ENCODE data around the gene CETP.
"Not testable (repeated sequence)": the region's sequence is repeated elsewhere in the genome, so short reads cannot be mapped to it uniquely, and the experiment has no call there.

Gene CETP

GRCh38 chr16:56933828-56934598, 27.7 kb upstream of the CETP start:
- DNase-seq (ENCODE audit: low spot score) (no peak), FAIRE-seq (no peak)

- not testable (repeated sequence) for DNase-seq (ENCODE audit: low spot score); FAIRE-seq
Observed at GRCh38 chr16:56934599-56935145, 27.1 kb upstream of the CETP start.

GRCh38 chr16:56935201-56935600, 26.5 kb upstream of the CETP start:
- no peak for DNase-seq (ENCODE audit: low spot score)
- FAIRE-seq, result no peak

- no peak for DNase-seq (ENCODE audit: low spot score)
Observed at GRCh38 chr16:56936491-56936890, 25.3 kb upstream of the CETP start.

GRCh38 chr16:56936950-56937349, 24.8 kb upstream of the CETP start:
- DNase-seq (ENCODE audit: low spot score), result no peak
- no peak for FAIRE-seq

More at GRCh38 chr16:56936491-56936890, 25.3 kb upstream of the CETP start:
- no peak for FAIRE-seq

GRCh38 chr16:56938664-56939513, 22.9 kb upstream of the CETP start:
- no peak for FAIRE-seq

GRCh38 chr16:56939801-56940200, 21.9 kb upstream of the CETP start:
- DNase-seq (ENCODE audit: low spot score) (no peak), FAIRE-seq (no peak)

More at GRCh38 chr16:56938664-56939513, 22.9 kb upstream of the CETP start:
- DNase-seq (ENCODE audit: low spot score), result no peak

GRCh38 chr16:56941092-56941491, 20.7 kb upstream of the CETP start:
- FAIRE-seq (no peak), DNase-seq (ENCODE audit: low spot score) (no peak)

GRCh38 chr16:56941856-56942331, 19.9 kb upstream of the CETP start:
- DNase-seq (ENCODE audit: low spot score) (no peak), FAIRE-seq (no peak)

GRCh38 chr16:56943761-56944375, 17.9 kb upstream of the CETP start:
- DNase-seq (ENCODE audit: low spot score), result no peak
- FAIRE-seq, result no peak

- DNase-seq (ENCODE audit: low spot score) (no peak), FAIRE-seq (no peak)
Observed at GRCh38 chr16:56944954-56945839, 16.6 kb upstream of the CETP start.

GRCh38 chr16:56945847-56946527, 15.8 kb upstream of the CETP start:
- no peak for DNase-seq (ENCODE audit: low spot score)

GRCh38 chr16:56946767-56947603, 14.8 kb upstream of the CETP start:
- no peak for DNase-seq (ENCODE audit: low spot score)
- no peak for FAIRE-seq

More at GRCh38 chr16:56945847-56946527, 15.8 kb upstream of the CETP start:
- FAIRE-seq, result no peak

GRCh38 chr16:56947604-56947995, 14.2 kb upstream of the CETP start:
- DNase-seq (ENCODE audit: low spot score), result no peak
- no peak for FAIRE-seq

- no peak for FAIRE-seq
- DNase-seq (ENCODE audit: low spot score), result no peak
Observed at GRCh38 chr16:56948234-56948633, 13.5 kb upstream of the CETP start.

- FAIRE-seq, result no peak
- DNase-seq (ENCODE audit: low spot score), result no peak
Observed at GRCh38 chr16:56950051-56950450, 11.7 kb upstream of the CETP start.

- no peak for DNase-seq (ENCODE audit: low spot score)
- no peak for FAIRE-seq
Observed at GRCh38 chr16:56950455-56950854, 11.3 kb upstream of the CETP start.

- peak; percentile 20 for FAIRE-seq
Observed at GRCh38 chr16:56950881-56951771, 10.6 kb upstream of the CETP start.

More at GRCh38 chr16:56950881-56951771, 10.6 kb upstream of the CETP start:
- peak; percentile 64 for DNase-seq (ENCODE audit: low spot score)
